Measurements from ENCODE around the gene TPH1.
"Not testable (repeated sequence)": the region's sequence is repeated elsewhere in the genome, so short reads cannot be mapped to it uniquely, and the experiment has no call there.

The TPH1 gene

GRCh38 chr11:18016789-18017188 lies 29.3 kb downstream of the TPH1 start:
- DNase-seq = no peak

- no peak for DNase-seq
Measured at GRCh38 chr11:18014876-18015275, 31.2 kb downstream of the TPH1 start.

- DNase-seq = no peak
Measured at GRCh38 chr11:18013790-18014507, 32.1 kb downstream of the TPH1 start.

GRCh38 chr11:18012906-18013781 lies 32.9 kb downstream of the TPH1 start, which contains the start of gene SERGEF:
Gene SERGEF, minus strand, starts transcription at chr11:18013047. Its CDS starts 37 bp downstream, at chr11:18013010.
- no peak for DNase-seq

- no peak for DNase-seq
Measured at GRCh38 chr11:18012122-18012905, 33.8 kb downstream of the TPH1 start.

GRCh38 chr11:18011633-18012032 lies 34.4 kb downstream of the TPH1 start:
- no peak for DNase-seq

GRCh38 chr11:18010977-18011586 lies 35.0 kb downstream of the TPH1 start:
- DNase-seq = no peak

GRCh38 chr11:18010121-18010670 lies 35.9 kb downstream of the TPH1 start:
- DNase-seq = no peak

- no peak for DNase-seq
Measured at GRCh38 chr11:18005376-18006129, 40.5 kb downstream of the TPH1 start.

- no peak for DNase-seq
Measured at GRCh38 chr11:18001191-18001590, 44.9 kb downstream of the TPH1 start.

- no peak for DNase-seq
Measured at GRCh38 chr11:18000760-18001159, 45.3 kb downstream of the TPH1 start.

GRCh38 chr11:18000128-18000527 lies 45.9 kb downstream of the TPH1 start:
- not testable (repeated sequence) for DNase-seq
